Lower lobe of right lung (tissue), 2 donors: ENCODE results near the gene ZDHHC21. TPM values are rescaled to one million over a fixed set of nuclear protein-coding genes. Genes with fewer than 3 reads are reported as not detected.
"Not testable (repeated sequence)": the region's sequence is repeated elsewhere in the genome, so short reads cannot be mapped to it uniquely, and the experiment has no call there.

ENCODE experiments used
- ATAC-seq, 2 donors: fragments of 200-7000 bp; cut with Tn5 transposase; one replicate each; pipeline ENCODE4 v1.9.1; 2020 to 2022; ENCODE audit warnings: mild to moderate bottlenecking in 2 of 2, moderate library complexity in 2 of 2
- DNase-seq: peaks from one replicate; pipeline ENCODE4 v3.0.0-alpha.2; 2020
- H3K27ac ChIP-seq: fragments of 200-600 bp; one replicate; pipeline ENCODE4 v1.8.0; 2022
- H3K27me3 ChIP-seq: fragments of 200-600 bp; one replicate; pipeline ENCODE4 v1.8.0; 2022; ENCODE audit warnings: low read depth
- H3K36me3 ChIP-seq: fragments of 200-600 bp; one replicate; pipeline ENCODE4 v1.8.0; 2022; ENCODE audit warnings: mild to moderate bottlenecking
- H3K4me1 ChIP-seq: fragments of 200-600 bp; one replicate; pipeline ENCODE4 v1.8.0; 2022
- H3K4me3 ChIP-seq: fragments of 200-600 bp; one replicate; pipeline ENCODE4 v1.8.0; 2022; ENCODE audit warnings: mild to moderate bottlenecking
- H3K9me3 ChIP-seq: fragments of 200-600 bp; one replicate; pipeline ENCODE4 v1.8.0; 2022
- intact Hi-C: fragments of 100-400 bp; cut with DNase I; formaldehyde crosslinking; loops from one replicate; pipeline ENCODE4 v1.11.0; 2022
- total RNA-seq: library from RNA; stranded (reverse); fragmentation: NEBNext Ultra II Directional; extraction: Animal tissue kit (Norgen Biotek cat#: 25700); gene quantifications from one replicate; pipeline ENCODE4 v1.2.1, GENCODE V29; 2021
- TF ChIP-seq, protein P1 (sequence below): fragments of 200-600 bp; IDR thresholded peaks from one replicate; pipeline ENCODE4 v1.8.0; 2022; ENCODE audit warnings: antibody characterized with exemption, mild to moderate bottlenecking
- donor health status: DM: no; HTN: yes; CAD: no; lungs with severe emphysema.

ZDHHC21 gene
- total RNA-seq, 1 donor from 2014 or later: 19.7 TPM

GRCh38 chr9:14692470-14693250, 572 bp downstream of the ZDHHC21 start:
- DNase-seq (no peak), ATAC-seq (peak; percentile 68 to 69)
- peaks cover 20% of the 10 kb centered on the region for H3K36me3 ChIP-seq
- peak overlapping the region; percentile 81 for H3K4me3 ChIP-seq
- no peaks in the 10 kb centered on the region for H3K27me3 ChIP-seq
- peaks cover 16% of the 10 kb centered on the region for H3K4me1 ChIP-seq
- TF ChIP-seq, protein P1, sequence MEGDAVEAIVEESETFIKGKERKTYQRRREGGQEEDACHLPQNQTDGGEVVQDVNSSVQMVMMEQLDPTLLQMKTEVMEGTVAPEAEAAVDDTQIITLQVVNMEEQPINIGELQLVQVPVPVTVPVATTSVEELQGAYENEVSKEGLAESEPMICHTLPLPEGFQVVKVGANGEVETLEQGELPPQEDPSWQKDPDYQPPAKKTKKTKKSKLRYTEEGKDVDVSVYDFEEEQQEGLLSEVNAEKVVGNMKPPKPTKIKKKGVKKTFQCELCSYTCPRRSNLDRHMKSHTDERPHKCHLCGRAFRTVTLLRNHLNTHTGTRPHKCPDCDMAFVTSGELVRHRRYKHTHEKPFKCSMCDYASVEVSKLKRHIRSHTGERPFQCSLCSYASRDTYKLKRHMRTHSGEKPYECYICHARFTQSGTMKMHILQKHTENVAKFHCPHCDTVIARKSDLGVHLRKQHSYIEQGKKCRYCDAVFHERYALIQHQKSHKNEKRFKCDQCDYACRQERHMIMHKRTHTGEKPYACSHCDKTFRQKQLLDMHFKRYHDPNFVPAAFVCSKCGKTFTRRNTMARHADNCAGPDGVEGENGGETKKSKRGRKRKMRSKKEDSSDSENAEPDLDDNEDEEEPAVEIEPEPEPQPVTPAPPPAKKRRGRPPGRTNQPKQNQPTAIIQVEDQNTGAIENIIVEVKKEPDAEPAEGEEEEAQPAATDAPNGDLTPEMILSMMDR: no peak
- intact Hi-C loops: no loop called here
- no peaks in the 10 kb centered on the region for H3K9me3 ChIP-seq
- peak overlapping the region; percentile 72 for H3K27ac ChIP-seq

DNA sequence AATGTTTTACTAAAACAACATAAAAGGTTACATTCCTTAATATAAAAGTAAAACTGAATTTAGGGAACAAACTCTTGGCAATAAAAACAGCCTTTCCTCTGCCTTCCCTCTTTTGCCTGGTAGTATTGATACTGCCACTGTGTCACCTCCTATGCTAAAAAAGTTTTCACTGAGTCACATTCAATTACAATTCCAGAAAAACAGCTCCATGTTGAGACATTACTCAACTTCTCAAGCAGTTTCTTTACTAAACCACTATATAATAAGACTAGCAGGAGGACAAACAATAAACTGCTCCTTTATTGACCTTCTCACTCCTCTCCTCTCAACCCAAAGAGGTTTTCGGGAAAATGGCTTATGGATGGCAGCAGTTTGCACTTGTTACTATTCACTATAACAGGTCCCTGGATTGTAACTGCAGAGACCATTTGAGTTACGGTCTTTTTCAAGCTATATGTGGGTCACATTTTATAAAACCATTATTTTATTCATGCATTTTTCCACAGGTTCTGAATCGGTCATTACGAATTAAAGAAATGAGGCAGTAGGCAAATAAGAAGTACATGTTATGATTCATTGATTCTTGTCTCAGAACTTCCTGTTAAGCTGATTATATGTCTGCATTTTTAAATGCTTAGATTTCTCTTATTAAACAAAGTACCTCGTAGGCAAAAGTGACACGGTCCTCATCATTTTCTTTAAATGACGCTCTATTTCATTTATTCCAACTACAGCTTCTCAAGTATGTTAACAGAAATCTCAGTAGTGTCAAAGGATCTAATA, 2.1 kb downstream of the ZDHHC21 start:
- no peaks in the 10 kb centered on the region for H3K9me3 ChIP-seq
- H3K27ac ChIP-seq: no peak overlapping the region
- intact Hi-C loops: no loop called here
- TF ChIP-seq, protein P1: no peak
- ATAC-seq (peak; percentile 17 to 67), DNase-seq (no peak)
- no peaks in the 10 kb centered on the region for H3K27me3 ChIP-seq
- H3K4me1 ChIP-seq: peaks cover 16% of the 10 kb centered on the region
- peaks cover 31% of the 10 kb centered on the region for H3K36me3 ChIP-seq
- H3K4me3 ChIP-seq: peak overlapping the region; percentile 81

DNA sequence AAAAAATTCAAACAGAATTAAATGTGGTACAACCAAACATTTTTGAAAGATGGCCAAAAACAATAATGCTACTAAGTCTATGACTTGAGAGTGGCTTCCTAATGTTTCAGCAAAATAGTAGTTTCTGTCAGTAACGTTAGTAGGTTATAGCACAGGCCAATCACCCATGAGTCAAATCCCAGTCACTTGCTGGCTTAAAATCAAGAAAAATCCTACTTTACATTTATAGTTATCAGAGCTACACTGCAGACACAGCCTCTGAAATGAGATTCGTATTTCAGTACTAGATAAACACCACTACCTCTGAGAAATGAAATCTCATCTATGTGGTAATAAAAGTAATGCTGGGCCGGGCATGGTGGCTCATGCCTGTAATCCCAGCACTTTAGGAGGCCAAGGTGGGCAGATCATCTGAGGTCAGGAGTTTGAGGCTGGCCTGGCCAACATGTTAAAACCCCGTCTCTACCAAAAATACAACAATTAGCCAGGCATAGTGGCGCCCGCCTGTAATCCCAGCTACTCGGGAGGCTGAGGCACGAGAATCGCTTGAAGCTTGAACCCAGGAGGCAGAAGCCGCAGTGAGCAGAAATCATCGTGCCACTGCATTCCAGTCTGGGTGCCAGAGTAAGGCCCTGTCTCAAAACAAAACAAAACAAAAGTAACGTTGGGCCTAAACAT, 6.1 kb downstream of the ZDHHC21 start:
- H3K4me3 ChIP-seq: no peak overlapping the region
- H3K36me3 ChIP-seq: peaks cover 31% of the 10 kb centered on the region
- TF ChIP-seq, protein P1: no peak
- intact Hi-C loops: no loop called here
- no peak for DNase-seq
- H3K4me1 ChIP-seq: peaks cover 8% of the 10 kb centered on the region
- no peak overlapping the region for H3K27ac ChIP-seq
- H3K27me3 ChIP-seq: no peaks in the 10 kb centered on the region
- no peaks in the 10 kb centered on the region for H3K9me3 ChIP-seq
- no peak for ATAC-seq

GRCh38 chr9:14686168-14686567, 7.1 kb downstream of the ZDHHC21 start:
- TF ChIP-seq, protein P1: no peak
- intact Hi-C loops: no loop called here
- no peak overlapping the region for H3K4me3 ChIP-seq
- H3K9me3 ChIP-seq: no peaks in the 10 kb centered on the region
- ATAC-seq: no peak
- no peaks in the 10 kb centered on the region for H3K4me1 ChIP-seq
- H3K36me3 ChIP-seq: peaks cover 31% of the 10 kb centered on the region
- no peak for DNase-seq
- H3K27me3 ChIP-seq: no peaks in the 10 kb centered on the region
- H3K27ac ChIP-seq: no peak overlapping the region

GRCh38 chr9:14682616-14683015, 10.6 kb downstream of the ZDHHC21 start:
- H3K27me3 ChIP-seq, ATAC-seq, H3K9me3 ChIP-seq, H3K36me3 ChIP-seq, H3K4me1 ChIP-seq, DNase-seq, intact Hi-C loops, H3K4me3 ChIP-seq, H3K27ac ChIP-seq: not testable (repeated sequence)
